ENCODE data around the gene EXOC5. TPM values are rescaled to one million over a fixed set of nuclear protein-coding genes. Genes with fewer than 3 reads are reported as not detected.

The EXOC5 gene
- polyA plus RNA-seq, 1 donor: 63.8 TPM

DNA sequence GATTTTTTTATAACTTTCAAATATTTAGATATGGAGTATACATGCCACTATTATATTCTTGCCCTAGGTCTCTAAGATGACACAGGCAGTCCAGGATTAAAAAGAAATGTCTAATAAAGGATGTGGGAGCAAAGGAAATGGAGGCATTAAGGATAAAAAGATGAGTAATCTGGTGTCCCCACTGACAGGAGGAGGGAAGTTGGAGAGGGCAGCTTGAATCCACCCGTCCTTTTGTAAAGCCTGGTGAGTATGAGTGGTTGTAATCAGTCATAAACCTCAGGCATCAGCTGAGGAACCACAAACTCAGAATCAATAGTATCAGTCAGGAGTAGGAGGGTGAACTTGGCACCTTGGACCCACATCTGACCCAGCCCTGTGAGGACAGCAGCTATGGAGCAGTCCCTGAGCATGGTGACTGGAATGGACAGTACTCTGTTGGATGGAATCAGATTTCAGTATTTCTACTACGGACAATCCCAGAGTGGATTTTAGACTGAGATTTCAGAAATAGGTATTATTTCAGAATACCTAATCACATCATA, 100.5 kb downstream of the EXOC5 start:
- no peak for DNase-seq (ENCODE audit: low read depth)

DNA sequence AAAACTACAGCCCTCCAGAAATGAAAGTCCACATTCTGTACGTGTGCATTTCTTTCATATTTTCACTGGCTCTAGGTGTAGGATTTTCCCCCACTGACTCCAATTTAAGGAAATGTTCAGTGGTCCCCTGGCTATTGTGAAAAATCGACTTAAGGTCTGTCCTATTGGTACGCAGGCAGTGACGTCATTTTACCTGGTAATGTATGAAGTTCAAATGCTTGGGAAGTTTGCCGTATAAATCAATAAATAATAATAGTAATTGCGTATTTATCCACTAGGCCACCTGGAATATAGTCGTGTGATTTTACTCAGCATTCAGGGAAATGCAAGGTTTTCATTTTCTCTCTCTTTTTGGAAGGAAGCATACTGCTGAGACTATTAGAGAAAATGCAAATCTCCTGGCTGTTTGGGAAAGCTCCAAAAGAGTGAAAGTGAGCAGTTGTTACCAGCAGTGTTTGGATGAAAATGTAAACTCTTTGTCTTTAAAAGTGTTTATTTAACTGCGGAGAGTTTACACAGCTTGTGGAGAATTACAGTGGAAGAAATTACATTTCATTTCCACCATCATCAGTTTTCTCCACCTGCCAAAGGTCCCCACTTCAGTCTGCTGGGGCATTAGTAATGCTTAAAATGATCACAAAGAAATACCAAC, 107.0 kb downstream of the EXOC5 start:
- no peak for DNase-seq (ENCODE audit: low read depth)

DNA sequence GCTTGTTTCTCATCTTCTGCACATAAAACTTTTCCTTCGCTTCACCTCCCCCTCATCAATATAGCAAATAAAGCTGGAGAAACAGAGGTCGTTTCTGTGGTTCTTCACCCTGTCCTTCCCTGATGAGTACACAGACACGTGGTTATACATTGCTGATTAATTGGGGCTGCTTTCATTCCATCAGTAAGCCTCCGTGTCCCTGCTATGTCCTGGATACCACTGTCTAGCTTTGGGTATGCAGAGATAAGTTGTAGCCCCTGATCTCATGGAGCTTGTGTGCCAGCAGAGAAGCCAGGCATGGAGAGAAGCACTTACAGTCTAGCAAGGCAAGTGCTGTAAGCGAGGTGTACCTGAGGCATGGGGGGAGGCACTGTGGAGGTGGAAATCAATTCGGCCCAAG, 108.4 kb downstream of the EXOC5 start:
- no peak for DNase-seq (ENCODE audit: low read depth)

DNA sequence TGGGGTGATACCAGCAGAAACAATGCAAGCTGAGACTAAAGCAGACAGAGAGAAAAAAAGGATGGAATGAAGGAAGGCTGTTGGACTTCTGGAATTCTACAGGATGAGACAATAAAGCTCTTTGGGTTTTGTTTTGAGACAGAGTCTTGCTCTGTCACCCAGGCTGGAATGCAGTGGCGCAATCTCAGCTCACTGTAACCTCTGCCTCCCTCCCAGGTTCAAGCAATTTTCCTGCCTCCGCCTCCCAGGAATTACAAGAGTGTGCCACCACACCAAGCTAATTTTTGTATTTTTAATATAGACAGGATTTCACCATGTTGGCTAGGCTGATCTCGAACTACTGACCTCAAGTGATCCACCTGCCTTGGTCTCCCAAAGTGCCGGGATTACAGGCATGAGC, 115.4 kb downstream of the EXOC5 start:
- no peak for DNase-seq (ENCODE audit: low read depth)

Other genes with a start within 250 kb of the EXOC5 start
- gene AP5M1, start 66 bp upstream of the EXOC5 start, polyA plus RNA-seq (ENCODE audit: insufficient read length): 34.1 TPM
- 24.4 TPM for gene NAA30, start 121.7 kb upstream of the EXOC5 start, polyA plus RNA-seq (ENCODE audit: insufficient read length)
- 0.16 TPM for gene CCDC198, start 225.0 kb upstream of the EXOC5 start, polyA plus RNA-seq (ENCODE audit: insufficient read length)